GM21390 (cell line): ENCODE data around the gene GRM5.

ENCODE experiments used
- ATAC-seq: cut with Tn5 transposase; IDR thresholded peaks from one replicate; pipeline ENCODE4 v1.9.1; 2021; ENCODE audit not compliant: unreplicated experiment

The GRM5 gene

DNA sequence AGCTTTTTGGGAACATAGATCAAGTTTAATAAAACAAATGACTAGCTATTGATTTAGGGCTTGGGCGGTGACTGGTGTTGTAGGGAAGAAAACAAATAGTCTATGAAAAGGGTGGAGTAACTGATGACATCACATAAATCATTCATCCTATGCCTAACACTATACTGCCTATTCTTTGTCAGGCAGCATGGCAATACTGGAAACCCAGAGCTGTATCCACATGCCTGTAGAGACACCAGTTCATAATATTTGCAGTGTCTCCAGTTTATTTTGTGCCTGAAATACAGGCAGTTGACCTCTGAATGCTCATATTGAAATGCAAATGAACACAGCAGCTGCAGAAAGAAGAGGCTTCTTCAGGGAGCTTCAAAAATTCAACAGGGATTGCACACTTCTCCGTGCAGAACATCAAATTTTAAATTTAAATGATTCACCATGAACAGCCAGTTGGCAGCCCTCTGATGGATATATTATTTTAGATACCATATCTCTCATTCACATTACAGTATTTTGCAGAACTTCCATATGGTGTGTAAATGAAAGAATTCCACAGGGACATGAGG lies 445.1 kb downstream of the GRM5 start:
- ATAC-seq, result no peak

DNA sequence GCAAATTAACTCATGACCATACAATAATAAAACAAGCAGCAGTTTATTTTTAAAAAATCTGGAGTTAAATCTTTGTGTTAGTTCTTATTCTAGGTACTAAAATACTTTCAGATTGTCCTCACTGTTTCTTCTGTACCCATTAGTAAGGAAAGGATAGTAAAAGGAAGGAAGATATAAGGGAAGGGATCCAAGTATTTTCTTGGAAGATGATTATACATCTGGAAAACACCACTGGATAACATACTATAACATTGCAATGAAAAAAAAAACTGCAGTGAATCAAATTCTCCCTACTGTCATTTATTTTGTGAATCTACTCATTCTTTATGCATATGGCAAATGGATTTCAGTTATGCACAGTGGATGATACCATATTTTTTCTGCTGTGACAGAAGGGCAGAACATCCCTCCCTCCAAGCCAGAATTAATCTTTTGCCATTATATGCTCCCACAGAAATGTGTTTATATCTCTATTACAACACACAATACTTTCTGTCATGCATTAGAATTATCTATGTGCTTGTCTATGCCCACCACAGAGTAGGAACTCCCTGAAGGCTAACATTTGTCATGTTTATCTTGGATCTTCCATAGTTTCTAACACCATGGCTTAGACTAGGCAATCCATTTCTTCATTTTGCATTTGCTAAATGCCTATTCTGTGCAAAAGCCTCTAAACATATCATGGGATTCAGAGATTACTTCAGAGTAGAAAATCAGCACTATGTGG lies 446.0 kb downstream of the GRM5 start:
- no peak for ATAC-seq

DNA sequence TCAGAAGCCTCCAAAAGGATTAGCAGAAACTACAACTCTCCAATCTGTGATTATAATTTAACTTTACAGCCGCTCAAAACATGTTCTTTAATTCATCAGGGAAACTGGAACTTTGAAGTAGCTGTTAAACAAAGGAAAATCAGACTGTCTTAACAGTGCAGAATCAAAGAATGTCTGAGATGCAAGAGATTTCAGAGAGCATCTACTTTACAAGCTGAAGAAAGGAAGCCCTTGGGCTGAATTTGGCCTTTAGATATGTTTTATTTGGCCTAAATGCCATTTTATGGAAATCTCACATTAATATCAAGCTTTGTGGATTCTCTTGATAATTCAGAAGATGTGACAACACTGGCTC lies 446.7 kb downstream of the GRM5 start:
- ATAC-seq, result no peak

DNA sequence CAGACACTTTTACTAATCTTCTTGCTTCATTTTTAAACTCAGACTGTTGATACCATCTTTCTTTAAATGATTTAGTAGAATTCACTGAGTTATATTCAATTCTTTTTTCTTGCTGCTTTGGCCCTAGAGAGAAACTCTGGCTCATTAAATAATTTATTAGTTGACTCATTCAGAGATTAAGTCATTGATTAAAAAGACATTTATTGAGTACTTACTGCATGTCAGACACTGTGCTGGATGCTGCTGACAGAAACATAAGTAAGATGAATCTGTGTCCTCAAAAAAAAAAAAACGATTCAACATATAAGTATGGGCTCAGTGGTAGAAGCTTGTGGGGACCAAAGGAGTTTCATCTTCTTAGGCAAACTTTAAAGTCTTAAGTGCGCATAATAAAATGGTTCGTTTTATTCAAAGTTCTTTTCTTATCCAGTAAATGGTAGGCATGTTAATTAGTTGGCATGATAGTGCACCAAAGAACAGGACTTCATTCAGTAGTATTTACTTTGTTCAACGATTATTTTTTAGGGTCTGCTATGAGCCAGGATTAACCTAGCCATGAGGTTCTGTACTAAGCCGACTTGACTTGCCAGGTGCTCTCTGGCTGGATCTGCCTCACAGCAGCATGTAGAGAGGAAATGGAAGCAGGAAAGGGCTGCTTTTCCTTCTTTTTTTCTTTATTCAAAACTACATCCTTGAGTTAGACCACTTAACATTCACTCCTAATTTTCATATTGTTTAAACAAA lies 447.3 kb downstream of the GRM5 start:
- ATAC-seq, result no peak

DNA sequence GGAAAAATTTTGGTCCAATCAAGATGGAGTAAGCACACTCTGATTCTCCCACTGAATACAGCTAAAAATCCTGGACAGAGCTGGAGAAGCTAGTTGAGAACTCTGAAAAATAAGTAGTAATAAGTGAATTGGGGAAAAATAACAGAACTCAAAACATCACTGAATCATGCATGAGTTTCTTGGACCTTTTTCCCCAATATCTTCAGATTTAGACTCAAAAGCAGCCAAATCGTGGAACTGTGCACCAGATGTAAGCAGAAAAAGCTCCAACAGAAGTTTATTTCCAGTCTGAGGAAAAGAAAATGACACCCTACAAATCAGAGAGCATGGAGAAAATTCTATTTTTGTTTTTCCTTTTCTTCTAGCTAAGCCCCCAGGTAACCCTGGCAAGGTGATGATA lies 448.6 kb downstream of the GRM5 start:
- ATAC-seq, result no peak

DNA sequence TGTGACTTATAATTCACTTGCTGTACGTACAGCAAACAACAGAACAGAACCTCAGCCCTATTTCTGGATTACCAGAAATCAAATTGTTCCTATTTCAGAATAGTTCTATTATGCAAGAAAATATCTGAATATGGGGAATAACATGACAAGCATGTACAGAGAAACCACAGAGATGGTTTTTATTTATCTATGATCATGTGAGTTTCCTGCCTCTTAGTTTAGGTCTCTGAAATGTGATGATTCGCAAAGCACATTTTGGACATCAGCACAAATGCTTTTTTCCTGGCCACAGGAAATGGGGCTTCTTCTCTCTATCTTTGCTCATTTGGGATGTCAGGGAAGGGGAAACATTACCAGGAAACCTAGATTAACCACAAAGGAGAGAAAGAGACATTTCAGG lies 461.5 kb downstream of the GRM5 start:
- no peak for ATAC-seq

DNA sequence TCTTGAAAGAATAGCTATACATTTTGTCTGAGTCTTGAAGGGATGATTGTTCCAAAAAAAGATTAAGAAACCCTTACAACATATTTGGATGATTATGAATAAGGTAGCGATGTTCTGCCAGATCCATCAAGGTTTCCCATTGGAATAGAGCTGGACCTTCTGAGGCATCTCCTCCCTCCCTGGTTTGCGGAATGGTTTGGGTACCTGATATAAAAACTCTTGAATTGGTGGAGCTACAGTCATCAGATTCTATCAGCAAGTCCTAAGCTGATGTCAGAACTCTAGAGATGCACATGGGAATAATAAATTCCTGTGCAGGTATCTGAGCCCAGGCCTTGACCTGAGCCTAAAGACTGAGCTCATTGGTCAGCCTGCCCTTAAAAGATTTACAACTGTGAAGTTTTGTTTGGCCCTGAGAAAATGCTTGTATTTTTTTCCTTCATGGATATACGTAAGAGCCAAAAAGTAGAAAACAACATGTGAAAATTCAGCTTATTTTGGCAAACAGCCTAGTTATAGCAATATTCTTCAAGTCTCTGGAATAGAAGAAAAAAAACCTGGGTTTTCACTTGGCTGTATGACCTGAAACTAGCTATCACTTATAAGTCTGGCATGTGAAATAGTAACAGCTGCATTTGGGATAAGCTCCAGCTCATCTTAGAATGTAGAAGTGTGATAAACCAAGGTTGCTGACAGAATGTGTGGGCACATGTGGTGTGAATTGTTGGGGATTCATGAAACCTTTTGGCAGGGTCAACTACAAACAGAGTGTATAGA lies 462.5 kb downstream of the GRM5 start:
- ATAC-seq, result no peak

DNA sequence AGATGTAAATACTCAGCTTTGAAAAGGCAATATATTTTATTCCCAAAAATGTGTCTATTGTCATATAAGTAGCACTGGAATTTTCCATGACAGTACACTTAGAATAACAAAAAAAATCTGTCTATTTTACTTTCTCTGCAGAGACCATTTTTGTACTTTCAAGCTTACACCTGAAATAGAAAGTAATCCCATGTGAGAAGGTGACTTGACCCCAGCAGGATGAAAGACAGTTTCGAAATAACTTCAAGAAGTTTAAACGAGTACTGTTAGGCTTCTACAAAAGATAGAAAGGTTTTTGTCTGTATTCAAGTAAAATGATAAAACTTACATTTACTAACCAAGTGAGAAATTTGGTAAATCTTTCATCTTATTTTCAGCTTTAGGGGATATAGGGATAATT lies 468.4 kb downstream of the GRM5 start:
- no peak for ATAC-seq

DNA sequence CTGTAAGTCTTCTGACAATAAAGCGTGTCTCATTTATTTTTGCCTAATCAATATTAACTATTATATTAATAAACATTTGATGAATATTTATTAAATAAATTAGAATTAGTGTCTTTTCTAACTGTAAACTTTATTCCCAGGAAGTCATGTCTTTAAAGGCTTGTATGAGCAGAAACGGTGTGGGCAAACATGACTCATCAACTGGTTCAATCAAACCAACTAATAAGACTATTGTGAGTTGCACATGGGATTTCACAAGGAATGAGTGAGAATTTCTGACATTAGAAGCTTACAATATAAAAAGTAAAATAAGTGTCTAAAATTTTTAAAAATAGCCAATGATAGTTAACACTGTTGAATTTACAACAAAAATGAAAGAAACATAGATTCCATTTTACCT lies 469.0 kb downstream of the GRM5 start:
- no peak for ATAC-seq

DNA sequence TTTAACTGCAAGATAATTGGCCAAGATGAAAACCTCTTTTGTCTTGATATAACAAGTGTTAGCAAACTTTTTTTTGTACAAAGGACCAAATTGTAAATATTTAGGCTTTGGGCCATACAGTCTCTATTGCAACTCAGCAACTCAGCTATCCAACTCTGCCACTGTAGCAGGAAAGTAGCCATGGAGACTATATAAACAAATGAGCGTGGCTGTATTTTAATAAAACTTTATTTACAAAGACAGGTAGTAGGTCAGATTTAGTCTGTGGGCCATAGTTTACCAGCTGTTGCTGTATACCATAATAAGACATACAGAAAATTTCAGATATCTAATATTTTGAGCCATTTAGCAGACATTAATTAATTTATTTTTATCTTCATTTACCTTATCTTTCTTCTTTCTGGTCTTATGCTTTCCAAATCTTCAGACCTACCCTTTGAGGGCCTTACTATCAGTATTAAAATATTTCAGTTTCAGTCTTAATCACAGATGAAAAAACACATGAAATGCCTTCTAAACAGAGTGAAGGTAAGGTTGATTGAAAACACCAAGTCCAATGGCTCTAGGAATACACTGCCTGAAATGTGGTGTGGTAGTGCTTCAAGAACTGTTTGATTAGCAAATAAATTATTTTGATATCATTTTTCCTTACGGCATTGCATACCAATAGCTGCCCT lies 471.4 kb downstream of the GRM5 start:
- ATAC-seq, result no peak

DNA sequence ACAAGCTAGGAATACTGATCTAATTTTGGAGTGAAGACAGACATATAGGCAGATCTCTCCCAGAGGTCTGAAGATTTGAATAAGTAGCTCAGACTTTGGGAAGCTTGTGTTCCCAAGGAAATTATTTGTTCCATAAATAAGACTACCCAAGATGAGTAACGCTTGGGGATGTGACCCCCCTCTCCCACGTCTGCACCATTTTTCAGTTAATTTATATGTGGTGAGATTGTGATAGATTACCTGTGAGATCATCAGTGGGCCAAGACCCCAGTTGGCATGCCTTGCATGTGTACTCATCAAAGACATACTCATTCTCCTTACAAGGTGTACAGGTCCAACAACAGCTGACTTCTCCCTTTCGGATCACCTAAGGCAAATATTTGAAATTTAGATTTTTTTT lies 475.4 kb downstream of the GRM5 start:
- no peak for ATAC-seq

DNA sequence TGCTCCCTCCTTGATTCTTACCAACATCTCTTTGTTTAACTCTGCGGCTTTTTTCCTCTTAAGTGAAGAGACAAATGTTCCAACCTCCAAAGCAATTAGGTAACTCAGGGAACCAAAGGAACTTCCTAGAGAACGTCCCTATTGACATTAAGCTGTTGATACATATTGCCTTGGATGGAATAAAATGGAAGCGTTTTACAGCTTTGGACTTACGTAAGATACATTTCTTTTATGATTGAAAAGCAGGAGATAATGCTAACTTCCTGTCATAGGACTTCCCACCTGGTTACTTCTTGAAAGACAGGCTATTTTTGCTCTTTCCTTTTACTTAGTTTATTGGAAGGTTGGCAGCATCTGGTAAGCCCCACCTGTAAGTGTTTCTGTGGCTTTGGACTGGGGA lies 482.5 kb downstream of the GRM5 start:
- no peak for ATAC-seq

DNA sequence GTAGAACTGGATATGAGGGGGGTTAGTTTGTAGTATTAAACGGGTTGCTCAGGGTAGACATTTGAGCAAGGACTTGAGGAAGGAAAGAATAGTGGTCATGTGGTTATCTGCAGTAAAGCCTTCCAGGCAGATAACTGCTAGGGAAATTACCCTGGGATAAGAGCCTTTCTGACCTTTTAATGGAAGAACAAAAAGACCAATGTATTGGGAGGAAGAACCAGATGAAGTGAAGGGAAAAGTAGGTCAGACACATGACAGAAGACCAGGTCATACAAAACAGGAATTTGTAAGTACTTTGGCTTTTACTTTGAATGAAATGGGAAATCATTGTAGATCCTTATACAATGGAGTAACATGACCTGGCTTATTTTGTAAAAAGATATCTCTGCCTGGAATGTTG lies 486.3 kb downstream of the GRM5 start:
- ATAC-seq, result no peak

DNA sequence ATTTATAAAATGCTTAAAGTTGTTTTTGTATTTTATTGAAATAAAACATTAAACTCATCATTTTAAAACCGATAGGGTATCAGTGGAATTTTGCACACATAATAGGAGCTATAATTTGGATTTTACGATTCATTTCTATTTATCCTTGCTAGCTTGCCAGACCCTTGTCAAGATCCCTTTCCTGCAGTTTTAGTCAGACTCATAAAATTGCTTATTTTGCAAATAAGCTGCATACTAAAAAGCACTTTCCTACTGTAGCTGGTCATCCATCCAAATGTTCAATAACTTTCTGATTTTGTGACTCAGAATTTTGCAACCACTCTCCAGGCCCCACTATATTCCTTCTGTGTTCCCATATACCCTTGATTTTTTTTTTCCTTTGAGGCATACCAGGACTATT lies 489.0 kb downstream of the GRM5 start:
- no peak for ATAC-seq

DNA sequence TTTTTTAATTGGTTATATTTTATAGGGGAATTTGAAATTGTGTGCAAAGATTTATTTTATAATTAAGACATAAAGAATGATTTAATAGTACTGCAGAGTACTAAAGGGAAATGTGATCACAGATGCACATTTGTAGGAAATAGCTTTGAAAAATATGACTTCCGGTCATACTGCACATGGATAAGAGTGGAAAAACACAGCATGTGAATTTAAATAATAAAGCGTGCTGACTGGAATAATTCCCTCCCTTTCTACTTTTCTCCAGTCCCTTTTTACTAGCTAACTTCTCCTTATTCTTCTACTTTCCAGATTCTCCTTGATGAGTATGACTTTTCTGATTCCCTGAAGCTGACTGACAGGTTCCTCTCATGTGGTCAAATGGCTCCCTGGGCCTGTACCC lies 489.9 kb downstream of the GRM5 start:
- ATAC-seq, result no peak

DNA sequence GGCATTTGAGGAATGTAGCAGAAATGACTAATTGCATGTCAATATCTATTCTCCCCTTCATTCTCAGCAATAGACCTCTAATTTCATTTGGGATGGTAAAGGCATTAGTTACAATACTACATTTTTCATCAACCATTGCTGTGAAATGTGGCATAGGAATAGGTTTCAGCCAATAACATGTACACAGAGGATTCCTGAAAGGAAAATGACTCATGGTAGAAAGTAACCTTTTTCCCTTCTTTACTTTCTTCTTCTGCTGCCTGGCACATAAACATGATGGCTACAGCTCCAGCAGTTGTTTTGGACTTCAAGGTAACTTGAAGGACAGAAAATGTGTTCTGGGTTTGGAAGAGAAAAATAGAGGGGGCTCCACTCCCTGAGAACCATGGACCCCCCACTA lies 496.4 kb downstream of the GRM5 start:
- ATAC-seq, result no peak

DNA sequence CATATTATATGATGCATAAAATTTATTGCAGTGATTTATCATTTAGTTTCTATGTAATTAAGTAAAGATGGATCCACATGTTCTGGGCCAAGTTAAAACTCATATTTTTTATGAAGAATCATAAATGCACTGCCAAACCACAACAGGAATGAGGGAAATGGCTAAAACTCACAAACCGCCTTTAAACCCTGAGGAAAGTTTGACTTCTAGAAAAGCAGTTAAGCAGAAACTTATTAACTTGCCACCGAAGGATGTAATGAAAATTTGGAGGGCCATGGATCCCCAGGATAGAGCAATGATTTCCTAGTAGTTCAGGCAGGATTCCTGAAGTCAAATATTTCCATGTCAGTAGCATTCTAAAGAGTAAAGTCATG lies 510.0 kb downstream of the GRM5 start:
- ATAC-seq, result no peak

DNA sequence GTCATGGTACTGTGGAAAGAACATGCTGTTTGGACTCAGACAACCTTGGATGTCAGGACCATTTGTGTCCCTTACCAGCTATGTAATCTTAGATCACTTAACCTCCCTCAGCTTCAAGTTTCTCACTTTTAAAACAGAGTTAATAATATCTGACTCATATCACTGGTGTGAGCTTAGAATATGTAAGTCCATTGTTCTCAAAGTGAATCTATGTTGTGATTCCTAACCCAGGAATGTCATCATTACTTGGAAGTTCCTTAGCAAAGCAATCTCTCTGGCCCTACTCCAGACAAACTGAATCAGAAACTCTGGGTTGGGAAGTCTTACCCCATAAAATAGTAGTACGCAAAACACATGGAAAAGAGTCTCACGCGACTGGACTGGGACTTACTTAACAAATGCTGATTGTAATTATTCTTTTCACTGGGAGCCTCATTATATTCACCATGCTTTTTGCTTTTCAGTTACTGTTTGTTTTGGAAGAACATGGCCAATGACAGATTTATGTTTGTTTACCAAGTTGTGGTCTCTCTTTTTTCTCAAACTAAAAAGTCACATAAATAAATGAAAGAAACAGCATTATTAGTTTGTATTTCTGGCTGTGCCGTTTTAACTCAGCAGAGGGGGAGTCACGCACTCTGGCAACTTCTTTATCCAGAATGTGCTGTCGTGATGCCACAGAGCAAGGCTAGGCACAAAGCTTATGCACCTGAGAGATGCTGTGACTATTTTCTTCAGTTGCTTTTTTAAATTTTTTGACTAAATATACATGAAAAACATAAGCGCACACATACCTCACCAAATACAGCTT lies 510.6 kb downstream of the GRM5 start:
- ATAC-seq, result no peak

DNA sequence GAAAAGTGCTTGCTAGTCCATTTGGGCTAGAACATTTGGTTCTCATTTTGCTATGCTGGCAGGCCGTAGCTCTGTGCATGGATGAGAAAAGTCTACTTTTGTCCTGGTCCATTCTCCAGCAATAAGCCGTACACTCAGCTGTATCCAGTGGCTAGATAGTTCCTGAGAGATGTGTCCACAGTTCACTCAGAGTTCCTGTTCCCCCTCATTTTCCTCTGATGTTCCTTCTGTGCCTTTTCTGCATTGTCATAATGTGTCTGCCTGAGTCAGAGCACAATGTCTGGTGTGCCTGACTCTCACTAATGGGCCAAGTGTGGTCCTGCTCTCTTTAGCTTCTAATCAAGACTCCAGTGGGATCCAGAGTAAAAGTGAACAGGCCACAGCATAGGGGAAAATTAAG lies 512.6 kb downstream of the GRM5 start:
- ATAC-seq, result no peak

DNA sequence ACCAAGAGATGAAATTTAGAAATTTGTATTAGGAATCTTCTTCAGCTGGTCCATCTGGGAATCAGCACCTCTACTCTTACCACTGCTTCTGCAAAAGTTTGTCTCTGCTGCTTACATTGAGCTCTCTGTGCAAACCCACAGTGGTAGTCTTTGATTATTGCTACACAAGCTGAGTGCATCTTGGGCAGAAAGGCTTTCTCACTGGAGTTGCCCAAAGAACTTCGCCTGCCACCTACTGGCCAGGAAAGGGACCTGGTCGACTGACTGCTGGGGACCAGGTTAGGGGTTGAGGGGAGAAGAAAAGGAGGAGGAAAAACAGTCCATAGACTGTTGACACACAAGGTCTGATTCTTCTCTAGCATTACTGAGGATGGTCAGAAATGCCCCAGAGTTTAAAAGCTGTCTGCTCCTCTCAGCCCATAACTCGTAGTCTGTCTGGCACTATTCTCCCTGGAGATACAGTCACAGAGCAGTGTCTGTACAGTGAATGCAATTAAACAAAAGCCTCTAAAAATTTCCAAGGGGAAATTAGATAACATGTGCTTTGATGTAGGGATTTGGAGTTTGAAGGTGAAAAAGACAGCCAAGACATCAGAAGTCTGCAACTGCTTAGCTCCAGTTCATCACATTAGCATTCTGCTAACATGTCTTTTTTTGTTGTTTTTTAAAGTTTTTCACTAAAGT lies 513.3 kb downstream of the GRM5 start:
- peak; percentile 98 for ATAC-seq
